ENCODE measurements around the gene HOXC10. TPM values are rescaled to one million over a fixed set of nuclear protein-coding genes. Genes with fewer than 3 reads are reported as not detected.
A peak's percentile ranks its signal among the peaks of the same experiment; 100 is the strongest.

The HOXC10 gene
- total RNA-seq, 1 donor from 2014 or later = not detected

DNA sequence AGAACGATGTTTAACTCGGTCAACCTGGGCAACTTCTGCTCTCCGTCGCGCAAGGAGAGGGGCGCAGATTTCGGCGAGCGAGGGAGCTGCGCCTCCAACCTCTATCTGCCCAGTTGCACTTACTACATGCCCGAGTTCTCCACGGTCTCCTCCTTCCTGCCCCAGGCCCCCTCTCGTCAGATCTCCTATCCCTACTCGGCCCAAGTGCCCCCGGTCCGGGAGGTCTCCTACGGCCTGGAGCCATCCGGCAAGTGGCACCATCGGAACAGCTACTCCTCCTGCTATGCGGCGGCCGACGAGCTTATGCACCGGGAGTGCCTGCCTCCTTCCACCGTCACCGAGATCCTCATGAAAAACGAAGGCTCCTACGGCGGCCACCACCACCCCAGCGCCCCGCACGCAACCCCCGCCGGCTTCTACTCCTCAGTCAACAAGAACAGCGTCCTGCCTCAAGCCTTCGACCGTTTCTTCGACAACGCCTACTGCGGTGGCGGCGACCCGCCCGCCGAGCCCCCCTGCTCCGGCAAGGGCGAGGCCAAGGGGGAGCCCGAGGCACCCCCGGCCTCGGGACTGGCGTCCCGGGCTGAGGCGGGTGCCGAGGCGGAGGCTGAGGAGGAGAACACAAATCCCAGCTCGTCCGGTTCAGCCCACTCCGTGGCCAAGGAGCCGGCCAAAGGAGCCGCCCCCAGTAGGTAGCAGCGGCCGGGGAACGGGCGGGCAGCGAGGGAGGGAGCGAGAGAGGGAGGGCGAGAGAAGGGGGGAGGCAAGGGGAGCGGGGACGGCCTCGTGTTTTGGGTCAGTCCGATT is 11.5 kb upstream of the HOXC10 start:
- Mint-ChIP-seq H3K4me3 (ENCODE audit: unreplicated experiment) (no peak overlapping the region), H3K4me1 (ENCODE audit: low read depth, unreplicated experiment) (no peaks in the 10 kb centered on the region), H3K9me3 (ENCODE audit: unreplicated experiment) (peaks cover 22% of the 10 kb centered on the region), H3K27me3 (ENCODE audit: low read depth, unreplicated experiment) (peaks cover 86% of the 10 kb centered on the region), H3K36me3 (ENCODE audit: low read depth, unreplicated experiment) (no peaks in the 10 kb centered on the region), H3K27ac (ENCODE audit: unreplicated experiment) (peak overlapping the region; percentile 55)
- Histone ChIP-seq H4K20me1 (ENCODE audit: insufficient read depth, low read length) (no peaks in the 10 kb centered on the region), H3K27me3 (ENCODE audit: insufficient read depth, low read length) (peaks cover 95% of the 10 kb centered on the region), H2AFZ (ENCODE audit: low read depth, low read length) (no peak overlapping the region), H3K4me2 (ENCODE audit: low read length) (no peak overlapping the region), H3K27ac (ENCODE audit: low read depth, low read length) (no peak overlapping the region), H3K4me3 (ENCODE audit: insufficient read depth, low read depth, low read length) (no peak overlapping the region), H3K79me2 (ENCODE audit: insufficient read depth, low read length) (no peaks in the 10 kb centered on the region), H3K4me1 (ENCODE audit: insufficient read depth, low read length) (no peaks in the 10 kb centered on the region), H3K36me3 (ENCODE audit: insufficient read depth, low read length) (no peaks in the 10 kb centered on the region), H3K9me3 (ENCODE audit: insufficient read depth, low read depth, low read length) (peaks cover 5% of the 10 kb centered on the region), H3K9ac (ENCODE audit: low read length) (no peak overlapping the region)
- TF ChIP-seq, protein P1, sequence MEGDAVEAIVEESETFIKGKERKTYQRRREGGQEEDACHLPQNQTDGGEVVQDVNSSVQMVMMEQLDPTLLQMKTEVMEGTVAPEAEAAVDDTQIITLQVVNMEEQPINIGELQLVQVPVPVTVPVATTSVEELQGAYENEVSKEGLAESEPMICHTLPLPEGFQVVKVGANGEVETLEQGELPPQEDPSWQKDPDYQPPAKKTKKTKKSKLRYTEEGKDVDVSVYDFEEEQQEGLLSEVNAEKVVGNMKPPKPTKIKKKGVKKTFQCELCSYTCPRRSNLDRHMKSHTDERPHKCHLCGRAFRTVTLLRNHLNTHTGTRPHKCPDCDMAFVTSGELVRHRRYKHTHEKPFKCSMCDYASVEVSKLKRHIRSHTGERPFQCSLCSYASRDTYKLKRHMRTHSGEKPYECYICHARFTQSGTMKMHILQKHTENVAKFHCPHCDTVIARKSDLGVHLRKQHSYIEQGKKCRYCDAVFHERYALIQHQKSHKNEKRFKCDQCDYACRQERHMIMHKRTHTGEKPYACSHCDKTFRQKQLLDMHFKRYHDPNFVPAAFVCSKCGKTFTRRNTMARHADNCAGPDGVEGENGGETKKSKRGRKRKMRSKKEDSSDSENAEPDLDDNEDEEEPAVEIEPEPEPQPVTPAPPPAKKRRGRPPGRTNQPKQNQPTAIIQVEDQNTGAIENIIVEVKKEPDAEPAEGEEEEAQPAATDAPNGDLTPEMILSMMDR (IDR thresholded peaks at IDR 0.05; ENCODE audit: insufficient read depth, low read depth, low read length) = no peak
- TF ChIP-seq EZH2 (IDR thresholded peaks at IDR 0.05; ENCODE audit: insufficient read depth, low read length) = no peak
- FAIRE-seq (no peak), DNase-seq (ENCODE audit: low read depth) (no peak)

DNA sequence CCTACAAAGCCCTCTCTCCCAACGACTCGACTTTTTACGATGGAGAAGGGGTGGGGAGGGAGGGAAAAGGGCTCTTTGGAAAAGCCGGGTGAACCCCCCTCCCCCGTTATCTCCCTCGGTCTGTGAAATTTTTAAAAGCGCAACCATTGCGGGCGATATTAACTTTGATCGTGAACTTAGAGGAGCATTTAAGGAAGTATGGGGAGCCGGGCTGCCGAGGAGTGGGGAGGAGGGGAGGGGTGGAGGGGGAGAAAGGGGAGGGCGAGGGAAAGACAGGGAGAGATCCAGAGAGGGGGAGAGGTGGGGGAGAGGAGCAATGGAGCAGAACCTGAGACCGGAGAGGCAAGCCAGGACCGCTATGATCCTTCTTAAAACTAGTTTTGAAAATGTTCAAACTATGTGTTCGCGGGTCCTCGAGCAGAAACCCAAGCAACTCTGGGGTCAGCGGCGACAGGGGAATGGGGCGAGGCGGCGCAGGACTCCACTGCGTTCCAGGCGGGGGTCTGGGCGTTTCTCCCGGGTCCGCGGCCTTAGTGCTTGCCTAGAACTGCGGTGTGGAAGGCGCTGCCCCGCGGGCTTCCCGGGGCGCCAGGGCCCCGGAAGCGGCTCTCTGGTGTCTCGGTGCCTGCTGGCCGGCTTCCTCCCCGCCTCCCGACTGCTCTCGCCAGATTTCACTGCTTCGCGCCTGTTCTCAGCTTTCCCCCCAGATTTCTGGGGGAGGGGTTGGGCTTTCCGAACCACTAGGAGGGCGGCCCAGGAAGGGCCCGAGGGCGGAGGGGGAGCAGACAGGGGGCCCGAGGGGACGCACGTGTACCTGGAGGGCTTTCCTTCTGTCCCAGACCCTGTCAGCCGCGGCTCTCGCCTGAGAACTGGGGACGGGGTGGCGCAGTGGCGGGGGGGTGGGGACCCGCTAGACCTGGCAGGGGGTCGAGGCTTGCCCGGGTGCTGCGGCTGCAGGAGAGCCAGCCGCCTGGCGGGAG is 10.6 kb upstream of the HOXC10 start, which contains the start of gene HOTAIR:
Gene HOTAIR, minus strand, starts transcription at position 871 of the 980 bp plus-strand sequence.
- H3K79me2 ChIP-seq (ENCODE audit: insufficient read depth, low read length) = no peaks in the 10 kb centered on the region
- H3K36me3 ChIP-seq (ENCODE audit: insufficient read depth, low read length) = no peaks in the 10 kb centered on the region
- H4K20me1 ChIP-seq (ENCODE audit: insufficient read depth, low read length) = no peaks in the 10 kb centered on the region
- no peak within 1 kb of the TSS for H3K9ac ChIP-seq (ENCODE audit: low read length)
- Mint-ChIP-seq H3K27me3 (ENCODE audit: low read depth, unreplicated experiment) (peaks cover 86% of the 10 kb centered on the region), H3K36me3 (ENCODE audit: low read depth, unreplicated experiment) (no peaks in the 10 kb centered on the region), H3K27ac (ENCODE audit: unreplicated experiment) (no peak within 1 kb of the TSS), H3K9me3 (ENCODE audit: unreplicated experiment) (peaks cover 23% of the 10 kb centered on the region), H3K4me1 (ENCODE audit: low read depth, unreplicated experiment) (no peaks in the 10 kb centered on the region), H3K4me3 (ENCODE audit: unreplicated experiment) (no peak within 1 kb of the TSS)
- H3K4me2 ChIP-seq (ENCODE audit: low read length) = peak within 1 kb of the TSS; percentile 26
- H3K9me3 ChIP-seq (ENCODE audit: insufficient read depth, low read depth, low read length) = peaks cover 5% of the 10 kb centered on the region
- no peaks in the 10 kb centered on the region for H3K4me1 ChIP-seq (ENCODE audit: insufficient read depth, low read length)
- TF ChIP-seq, protein P1 (IDR thresholded peaks at IDR 0.05; ENCODE audit: insufficient read depth, low read depth, low read length) = no peak
- peak; percentile 54 for TF ChIP-seq EZH2 (IDR thresholded peaks at IDR 0.05; ENCODE audit: insufficient read depth, low read length)
- peaks cover 95% of the 10 kb centered on the region for H3K27me3 ChIP-seq (ENCODE audit: insufficient read depth, low read length)
- no peak within 1 kb of the TSS for H3K27ac ChIP-seq (ENCODE audit: low read depth, low read length)
- DNase-seq (ENCODE audit: low read depth) (no peak), FAIRE-seq (no peak)
- no peak within 1 kb of the TSS for H2AFZ ChIP-seq (ENCODE audit: low read depth, low read length)
- H3K4me3 ChIP-seq (ENCODE audit: insufficient read depth, low read depth, low read length) = no peak within 1 kb of the TSS

Measured in astrocyte (in vitro differentiated cells and primary cell).